ENCODE results near the gene NR2E3.

DNA sequence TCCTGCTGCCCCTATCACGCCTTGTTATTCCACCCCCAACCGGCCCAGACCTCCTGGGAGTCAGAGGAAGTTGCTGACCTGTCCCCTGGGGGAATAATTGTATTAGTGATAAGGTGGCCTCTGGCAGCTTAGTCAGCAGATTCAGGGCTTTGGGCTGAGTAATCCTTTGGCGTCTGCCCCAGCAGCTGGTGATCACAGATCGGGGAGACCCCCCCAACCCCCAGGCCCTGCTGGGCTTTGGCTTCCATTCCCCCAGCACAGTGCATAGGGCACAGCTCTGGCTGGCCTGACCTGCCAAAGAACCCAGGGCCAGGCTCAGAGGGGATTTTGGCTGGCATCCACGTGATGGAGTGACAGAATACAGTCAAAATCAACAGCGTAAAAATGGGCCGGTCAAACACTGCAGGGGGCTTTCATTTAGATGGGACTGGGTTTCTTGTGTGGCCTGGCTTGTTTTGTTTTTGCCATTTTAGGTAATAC, 3.9 kb upstream of the NR2E3 start:
- TF ChIP-seq, protein P1, sequence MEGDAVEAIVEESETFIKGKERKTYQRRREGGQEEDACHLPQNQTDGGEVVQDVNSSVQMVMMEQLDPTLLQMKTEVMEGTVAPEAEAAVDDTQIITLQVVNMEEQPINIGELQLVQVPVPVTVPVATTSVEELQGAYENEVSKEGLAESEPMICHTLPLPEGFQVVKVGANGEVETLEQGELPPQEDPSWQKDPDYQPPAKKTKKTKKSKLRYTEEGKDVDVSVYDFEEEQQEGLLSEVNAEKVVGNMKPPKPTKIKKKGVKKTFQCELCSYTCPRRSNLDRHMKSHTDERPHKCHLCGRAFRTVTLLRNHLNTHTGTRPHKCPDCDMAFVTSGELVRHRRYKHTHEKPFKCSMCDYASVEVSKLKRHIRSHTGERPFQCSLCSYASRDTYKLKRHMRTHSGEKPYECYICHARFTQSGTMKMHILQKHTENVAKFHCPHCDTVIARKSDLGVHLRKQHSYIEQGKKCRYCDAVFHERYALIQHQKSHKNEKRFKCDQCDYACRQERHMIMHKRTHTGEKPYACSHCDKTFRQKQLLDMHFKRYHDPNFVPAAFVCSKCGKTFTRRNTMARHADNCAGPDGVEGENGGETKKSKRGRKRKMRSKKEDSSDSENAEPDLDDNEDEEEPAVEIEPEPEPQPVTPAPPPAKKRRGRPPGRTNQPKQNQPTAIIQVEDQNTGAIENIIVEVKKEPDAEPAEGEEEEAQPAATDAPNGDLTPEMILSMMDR (IDR thresholded peaks at IDR 0.05), result no peak
- no peak for TF ChIP-seq ZFX (IDR thresholded peaks at IDR 0.05; ENCODE audit: borderline replicate concordance)
